Measurements from ENCODE around the gene PEX14.

DNA sequence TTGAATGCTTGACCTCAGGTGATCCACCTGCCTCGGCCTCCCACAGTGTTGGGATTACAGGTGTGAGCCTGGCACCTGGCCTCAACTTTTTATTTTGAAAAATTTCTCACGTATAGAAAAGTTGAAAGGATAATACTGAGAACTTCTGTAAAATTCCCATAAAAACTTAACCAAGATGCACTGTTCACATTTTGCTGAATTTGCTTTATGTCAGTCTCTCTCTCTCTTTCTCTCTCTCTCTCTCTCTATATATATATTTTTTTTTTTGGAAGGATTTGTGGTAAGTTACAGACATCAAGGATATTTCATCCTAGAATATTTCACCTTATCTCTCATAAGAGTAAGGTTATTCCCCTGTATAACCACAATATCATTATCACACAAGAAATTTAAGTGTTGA lies 5.9 kb downstream of the PEX14 start:
- TF ChIP-seq, protein P1, sequence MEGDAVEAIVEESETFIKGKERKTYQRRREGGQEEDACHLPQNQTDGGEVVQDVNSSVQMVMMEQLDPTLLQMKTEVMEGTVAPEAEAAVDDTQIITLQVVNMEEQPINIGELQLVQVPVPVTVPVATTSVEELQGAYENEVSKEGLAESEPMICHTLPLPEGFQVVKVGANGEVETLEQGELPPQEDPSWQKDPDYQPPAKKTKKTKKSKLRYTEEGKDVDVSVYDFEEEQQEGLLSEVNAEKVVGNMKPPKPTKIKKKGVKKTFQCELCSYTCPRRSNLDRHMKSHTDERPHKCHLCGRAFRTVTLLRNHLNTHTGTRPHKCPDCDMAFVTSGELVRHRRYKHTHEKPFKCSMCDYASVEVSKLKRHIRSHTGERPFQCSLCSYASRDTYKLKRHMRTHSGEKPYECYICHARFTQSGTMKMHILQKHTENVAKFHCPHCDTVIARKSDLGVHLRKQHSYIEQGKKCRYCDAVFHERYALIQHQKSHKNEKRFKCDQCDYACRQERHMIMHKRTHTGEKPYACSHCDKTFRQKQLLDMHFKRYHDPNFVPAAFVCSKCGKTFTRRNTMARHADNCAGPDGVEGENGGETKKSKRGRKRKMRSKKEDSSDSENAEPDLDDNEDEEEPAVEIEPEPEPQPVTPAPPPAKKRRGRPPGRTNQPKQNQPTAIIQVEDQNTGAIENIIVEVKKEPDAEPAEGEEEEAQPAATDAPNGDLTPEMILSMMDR (IDR thresholded peaks at IDR 0.05) = no peak
- no peak for TF ChIP-seq POLR2AphosphoS5 (IDR thresholded peaks at IDR 0.05)

Measured in breast epithelium (tissue), 3 donors.